DMS53 treated with DMSO at 0.1 percent for 48 hours (cell line): ENCODE results near the gene IGSF9B.

Experiments used
- DNase-seq: peaks from one replicate; lab custom pipeline; 2025; ENCODE audit not compliant: unreplicated experiment; lab: John Stamatoyannopoulos, UW

Gene IGSF9B

DNA sequence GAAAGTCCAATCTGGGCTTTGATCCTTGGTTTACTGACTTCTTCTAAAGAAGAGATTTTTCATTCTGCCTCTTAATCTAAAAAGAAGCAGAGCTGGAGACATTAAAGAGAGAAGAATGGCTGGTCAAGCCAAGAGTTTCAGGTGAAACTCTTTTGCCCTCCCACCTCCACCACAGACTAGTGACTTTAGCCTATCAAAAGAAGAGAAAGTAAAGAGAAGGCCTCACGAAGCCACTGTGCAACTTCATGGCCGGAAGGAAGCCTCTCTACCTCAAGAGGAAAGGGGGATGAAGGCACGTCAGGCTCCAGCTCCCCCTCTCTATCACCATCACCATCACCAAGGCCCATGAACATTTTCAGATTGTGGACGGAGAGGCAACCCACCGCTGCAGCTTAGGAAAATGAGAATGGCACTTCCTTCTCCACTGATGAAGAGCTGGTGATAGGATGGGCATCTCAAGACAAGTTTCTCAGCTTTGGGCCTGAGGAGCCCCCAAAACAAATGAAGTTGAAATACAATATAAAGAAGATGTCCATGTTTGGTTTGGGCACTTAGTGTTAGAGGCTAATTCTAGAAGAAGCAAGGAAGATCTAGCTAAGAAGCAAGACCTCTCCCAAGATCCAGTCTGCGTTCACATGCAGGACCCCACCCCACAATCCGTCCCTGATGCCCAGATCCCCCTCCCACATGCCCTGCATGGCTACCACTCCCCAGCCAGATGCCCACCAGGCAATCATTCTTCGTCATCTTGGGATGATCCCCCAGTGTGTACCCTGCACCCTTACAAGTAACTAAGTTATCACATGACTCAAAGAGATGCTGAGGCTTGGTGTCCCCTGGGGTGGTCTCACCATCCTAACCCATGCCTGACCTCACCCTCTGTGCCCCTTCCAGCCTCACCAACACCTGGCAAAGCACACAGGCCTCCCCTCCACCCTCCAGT is 52.6 kb downstream of the IGSF9B start:
- no peak for DNase-seq

DNA sequence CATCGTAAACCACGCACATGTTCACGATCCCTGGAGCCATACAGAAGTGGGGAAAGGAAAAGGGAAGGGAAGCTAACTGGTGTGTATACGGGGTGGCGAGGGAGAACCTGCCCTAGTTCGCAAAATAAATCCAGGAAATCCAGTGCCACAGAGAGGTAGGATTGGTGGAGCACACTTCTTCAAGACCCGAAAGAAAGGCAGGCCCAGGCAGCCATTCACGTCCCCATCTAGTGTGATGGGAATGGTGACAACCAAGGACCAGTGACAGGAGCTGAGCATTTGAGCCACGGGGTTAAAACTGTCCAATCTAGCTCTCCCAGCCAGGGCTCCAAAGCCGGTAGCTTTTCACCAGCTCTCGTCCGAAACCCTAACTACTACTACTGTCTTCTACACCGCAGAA is 53.7 kb downstream of the IGSF9B start:
- DNase-seq: no peak

DNA sequence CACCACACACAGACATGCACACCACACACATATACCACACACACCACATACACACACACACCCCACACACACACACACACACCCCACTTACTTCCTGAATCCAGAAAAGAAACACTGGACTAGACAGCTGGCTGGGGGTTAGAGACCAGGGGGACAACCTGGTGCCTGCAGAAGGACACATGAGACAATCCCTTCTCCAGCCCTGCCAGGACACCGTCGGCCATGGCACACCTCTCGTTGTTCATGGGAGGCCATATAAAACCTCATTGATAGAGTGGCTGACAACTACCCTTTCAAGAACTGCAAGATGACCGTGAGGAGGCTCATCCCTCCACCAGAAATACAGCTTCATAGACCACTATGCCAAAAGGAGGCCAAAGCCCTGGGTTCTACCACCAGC is 54.3 kb downstream of the IGSF9B start:
- DNase-seq: no peak

DNA sequence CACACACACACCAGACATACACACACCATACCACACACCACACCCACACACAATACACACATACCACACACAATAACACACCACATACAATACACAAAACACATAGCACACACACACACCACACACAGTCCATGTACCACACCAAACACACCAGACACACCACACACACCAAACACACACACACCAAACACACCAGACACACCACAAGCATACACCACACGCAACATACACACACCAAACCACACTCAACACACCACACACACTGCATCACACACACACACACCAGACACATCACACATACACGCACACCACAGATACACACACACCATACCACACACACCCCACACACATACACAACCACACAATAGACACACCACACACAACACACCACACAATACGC is 54.8 kb downstream of the IGSF9B start:
- no peak for DNase-seq

DNA sequence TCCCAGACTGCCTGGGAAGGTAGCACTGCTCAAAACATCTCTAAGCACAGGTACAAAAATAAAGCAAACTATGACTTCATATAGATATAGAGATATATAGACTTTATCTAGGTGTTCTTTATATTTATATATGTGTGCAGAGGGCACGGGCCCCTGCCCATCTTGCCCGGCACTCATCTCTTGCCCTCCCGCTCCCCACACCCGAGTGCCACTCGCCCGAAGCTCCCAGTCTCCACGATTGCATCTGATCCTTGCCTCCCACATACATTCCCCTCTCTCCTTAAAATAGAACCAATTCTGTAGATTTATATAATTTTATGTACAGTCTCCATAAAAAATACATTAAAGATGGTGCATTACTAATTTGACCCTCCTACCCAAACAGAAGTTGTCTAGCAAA is 55.5 kb downstream of the IGSF9B start:
- no peak for DNase-seq

DNA sequence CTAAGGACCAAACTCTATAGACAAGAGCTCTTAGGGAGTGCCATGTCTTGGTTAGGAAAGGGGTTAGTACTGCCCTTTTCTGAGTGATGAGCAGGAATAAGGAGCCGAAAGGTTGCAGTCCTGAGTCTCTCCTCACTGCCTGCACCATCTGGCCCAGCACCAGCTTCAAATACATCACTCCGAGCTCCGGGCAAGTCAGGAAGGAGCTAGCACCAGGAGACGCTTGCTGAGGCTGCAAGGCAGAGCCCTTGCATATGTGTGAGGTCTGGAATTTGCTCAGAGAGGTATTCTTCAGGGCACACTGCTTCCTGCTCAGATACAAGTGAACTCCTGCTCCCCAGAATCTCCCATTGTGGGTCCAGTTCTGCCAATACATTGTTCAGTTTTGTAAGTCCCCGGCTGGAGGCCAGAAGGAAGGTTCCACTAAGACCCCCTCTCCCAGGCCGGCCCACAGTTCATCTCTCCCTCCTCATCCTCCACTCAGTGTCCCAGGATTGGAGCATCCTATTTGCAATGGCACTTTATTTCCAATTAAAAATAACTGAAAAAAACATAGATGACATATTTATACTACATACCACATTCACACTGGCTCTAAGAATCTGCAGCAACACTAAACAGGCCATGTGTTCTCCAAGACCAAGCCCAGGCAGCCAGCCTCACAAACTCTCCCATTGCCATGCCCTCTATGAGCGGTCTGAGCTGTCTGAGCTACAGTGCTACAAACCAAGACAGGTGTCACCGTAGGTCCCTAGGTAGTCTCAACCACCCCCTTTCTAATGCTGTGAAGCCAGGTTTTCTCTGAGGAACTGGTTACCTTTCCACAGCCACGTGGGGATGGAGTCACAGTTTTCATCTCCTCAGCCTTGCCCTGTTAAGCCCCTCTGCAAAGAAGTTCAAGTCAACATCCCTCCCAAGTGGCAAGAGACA is 56.3 kb downstream of the IGSF9B start:
- DNase-seq: no peak

DNA sequence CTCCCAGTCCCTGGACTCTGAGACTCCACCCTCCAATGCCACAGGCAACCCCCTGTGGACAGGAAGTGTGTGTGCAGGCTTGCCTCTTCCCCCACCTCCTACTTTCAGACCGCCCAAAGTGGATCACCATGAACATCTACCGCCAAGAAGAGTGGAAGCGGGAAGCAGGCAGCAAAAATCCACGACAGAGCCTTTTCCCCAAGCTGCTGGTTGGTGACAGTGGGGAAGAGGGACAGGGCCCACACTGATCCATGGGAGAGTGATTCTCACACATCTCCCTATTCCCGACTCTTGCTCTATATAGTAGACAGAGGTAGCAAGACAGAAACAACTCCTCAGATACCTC is 58.0 kb downstream of the IGSF9B start:
- DNase-seq: no peak

DNA sequence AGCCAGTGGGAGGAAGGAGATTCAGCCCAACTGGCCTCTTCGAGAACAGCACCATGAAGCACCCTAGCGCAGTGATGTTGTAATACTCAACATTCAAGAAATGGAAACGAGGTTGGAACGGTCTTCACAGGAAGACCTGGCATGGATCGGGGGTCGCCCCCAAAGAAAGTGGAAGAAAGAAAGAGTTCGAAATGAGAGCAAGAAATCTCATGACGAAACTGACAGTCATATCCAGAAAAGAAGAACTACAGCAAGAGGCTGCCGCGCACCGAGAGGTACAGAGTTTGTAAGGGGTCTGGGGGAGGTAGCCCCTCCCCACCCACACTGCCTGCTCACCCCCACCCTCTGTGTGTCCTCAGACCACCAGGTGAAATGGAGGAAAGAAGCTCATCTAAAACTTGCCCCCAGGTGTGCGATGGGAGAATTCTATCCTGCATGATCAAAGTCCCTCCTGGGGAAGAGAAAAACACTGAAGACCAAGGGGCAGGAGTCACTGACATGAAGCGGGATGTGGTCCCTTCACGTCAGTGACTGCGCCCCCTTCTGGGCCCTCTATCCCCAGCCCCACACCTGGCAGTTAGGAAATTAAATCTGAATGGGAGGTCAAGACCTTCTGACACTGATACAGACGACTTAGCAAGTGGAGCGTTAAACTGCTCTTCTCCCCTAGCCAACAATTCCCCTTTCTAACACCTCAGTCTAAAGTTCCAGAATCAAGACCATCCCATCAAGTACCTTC is 58.6 kb downstream of the IGSF9B start:
- DNase-seq: no peak

DNA sequence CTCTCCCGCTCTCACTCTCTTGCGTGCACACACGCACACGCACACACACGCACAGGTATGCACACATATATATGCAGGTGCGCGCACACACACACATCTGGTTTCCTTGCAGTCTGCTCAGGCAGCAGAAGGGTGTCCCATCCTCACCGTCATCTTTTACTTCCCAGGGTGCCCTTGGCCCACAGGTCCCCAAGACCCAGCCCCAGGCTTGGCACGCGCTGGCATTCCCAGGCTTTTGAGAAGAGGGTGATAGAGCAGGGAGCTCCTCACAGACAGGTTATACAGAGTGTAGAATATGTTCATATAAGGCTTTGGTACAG is 59.5 kb downstream of the IGSF9B start:
- no peak for DNase-seq

DNA sequence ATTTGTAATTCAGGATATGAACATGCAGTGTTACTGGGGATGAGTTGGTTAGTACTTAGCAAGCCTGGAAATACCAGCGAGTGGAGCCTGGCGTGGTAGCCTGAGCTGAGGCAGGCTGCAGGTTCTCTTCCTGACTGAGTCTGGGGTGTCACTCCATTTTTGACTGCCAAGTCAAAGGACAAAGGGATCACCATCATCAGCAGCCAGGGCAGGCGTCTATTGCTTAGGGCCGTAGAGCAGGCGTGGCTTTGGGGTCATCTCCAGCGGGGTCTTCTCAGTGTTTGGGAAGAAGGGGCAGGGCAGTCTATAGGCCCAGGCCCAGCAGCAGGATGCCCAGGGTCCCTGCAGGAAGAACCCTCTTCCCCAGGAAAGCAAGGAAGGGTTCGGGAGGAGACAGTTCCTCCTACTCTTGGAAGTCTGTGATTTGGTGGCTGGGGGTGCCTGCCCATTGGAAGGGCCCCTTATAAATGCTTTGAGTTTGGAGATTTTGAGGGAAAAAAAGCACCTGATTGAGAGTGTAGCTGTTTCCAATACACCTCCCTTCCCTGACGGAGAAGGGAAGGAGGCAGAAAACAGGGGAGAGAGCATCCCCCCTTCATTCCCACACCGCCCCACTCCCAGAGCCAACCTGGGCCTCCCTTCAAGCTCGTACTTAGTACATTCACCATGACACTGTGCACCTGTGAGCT is 60.0 kb downstream of the IGSF9B start:
- DNase-seq: no peak

DNA sequence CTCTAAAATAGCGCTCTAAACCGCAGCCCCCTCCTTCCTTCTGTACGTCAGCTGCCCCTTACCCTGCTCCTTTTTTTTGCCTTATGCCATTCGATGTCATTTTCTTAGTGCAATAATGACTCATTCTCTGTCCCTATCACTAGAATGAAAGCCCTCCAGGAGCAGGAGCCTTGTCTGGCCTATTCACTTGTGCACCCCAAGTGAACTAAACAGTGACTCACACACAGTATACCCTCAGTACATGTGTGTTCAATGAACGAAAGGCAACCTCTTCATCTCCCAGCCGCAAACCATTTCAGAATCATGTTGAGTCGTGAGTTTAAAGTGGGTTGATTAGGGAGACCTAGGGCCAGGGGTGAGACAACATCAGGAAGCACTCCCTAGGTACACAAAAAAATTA is 60.7 kb downstream of the IGSF9B start:
- DNase-seq: no peak

DNA sequence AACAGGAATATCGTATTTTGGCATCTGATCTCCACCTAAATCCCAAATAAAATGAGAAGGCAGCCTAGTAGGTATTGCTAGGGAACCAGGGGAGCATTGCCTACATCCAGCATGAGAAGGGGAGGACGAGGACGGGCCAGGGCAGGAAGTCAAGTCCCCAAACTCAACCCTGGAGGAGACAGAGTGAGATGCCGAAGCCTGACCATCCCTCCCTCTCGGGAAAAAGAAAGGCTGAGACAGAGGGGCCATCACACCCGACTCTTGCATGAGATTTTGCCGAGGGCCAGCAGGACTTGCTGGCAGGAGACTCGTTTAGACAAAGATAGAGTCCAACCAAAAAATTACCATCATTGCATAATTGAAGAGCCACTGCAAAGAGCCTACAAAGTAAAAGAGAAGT is 61.2 kb downstream of the IGSF9B start:
- DNase-seq: no peak

DNA sequence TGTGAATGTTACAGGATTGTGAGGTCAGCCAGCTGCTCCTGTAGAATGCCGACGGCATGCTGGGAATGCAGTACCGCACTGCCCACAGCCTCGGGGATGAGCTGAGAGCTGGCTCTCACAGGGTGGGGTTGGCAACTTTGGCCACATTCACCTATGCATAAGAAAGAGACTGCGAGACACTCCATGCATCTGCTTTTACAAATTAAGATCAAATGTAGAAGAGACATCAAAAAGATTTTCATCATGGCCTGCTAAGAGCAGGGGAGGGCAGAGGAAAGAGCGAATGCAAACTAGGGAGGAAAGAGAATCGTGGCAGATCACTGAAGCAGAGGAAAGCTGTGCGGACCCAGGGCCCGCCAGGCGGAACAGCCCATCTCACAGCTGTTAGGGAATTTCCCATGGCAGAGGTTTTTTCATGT is 61.7 kb downstream of the IGSF9B start:
- DNase-seq: no peak

DNA sequence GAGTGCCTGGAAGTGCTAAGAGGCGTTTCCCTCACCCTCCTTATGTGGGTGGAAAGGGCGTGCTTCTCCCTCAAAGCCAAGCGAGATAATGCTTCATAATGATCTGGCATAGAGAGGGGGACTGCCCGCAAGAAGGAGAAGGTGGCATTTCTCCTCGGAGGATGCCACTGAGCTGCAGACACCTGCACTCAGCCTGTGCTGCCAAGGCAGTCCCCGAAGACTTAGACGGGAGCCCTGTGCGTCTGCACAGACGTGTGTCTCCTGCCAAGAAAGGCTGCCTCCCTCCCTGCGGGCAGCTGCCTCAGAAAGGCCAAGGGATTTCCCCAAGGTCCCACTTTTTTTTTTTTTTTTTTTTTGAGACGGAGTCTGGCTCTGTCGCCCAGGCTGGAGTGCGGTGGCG is 63.4 kb downstream of the IGSF9B start:
- no peak for DNase-seq

DNA sequence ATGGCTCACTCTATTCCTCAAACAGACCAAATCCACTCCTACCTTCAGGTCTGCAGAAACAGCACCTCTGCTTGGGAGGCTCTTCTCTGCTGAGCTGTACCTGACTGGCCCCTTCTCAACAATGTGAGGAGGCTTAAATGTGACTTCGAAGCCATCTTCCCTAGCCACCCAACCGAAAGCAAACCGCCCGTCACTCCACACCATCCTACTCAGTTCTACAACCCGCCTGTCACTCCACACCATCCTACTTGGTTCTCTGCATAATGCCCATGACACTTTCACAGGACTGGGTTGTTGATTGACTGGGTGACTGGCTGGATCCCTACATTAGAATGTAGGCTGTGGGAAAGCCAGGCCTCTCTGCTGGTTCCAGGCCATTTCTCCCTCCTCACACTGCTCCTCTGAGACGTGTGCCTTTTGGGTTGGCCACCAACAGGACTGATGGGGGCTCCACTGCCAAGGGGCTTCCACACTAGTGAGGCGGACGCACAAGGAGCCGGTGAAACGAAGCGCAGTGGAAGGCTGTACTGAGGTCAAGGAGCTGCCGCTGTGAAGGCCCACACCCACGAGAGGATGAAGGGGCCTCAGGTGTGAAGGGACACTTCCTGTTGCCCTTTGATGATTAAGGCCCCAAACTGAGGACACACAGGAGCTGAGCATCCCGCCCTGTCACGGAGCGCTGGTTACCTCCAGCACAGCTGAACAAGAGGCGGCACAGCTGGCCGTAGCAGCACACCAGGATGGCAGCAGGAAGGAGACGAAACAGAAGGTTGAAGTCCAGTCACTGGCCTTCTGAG is 64.0 kb downstream of the IGSF9B start:
- DNase-seq: no peak

DNA sequence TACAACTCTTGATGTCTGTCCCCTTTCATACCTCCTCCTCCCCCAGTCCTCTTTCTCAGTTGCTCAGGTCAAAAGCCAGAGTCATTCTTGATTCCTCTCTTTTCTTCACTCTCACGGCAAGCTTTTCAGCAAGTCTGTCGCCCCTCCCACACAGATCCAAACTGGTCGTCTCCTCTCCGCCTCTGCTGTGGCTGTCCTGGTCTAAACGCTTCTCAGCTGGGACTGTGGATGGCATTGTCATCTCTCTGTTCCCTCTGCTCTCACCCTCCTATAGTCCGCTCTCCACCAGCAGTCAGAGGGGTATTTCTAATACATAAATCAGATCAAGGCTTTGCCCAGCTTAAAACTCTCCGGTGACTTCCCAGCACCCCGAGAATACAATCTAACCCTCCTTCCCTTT is 64.6 kb downstream of the IGSF9B start:
- no peak for DNase-seq

DNA sequence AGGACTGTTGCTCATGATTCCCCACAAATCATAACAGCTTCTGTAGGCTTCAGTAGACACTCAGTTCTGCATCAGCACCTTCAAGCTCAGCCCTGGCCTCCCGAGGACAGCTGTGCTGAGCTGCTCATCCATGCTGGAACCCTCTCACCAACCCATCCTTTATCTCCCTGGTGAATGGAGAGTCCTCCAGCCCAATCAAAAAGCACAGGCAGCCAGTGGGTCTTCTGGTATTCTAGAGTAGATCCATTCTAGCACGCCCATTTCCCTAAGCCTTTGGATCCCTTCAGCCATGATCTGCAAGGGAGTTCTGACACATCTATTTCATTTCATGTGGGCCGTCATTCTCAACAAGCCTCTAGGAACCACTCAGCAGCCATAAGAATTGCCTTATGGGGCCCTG is 66.9 kb downstream of the IGSF9B start:
- DNase-seq: no peak

DNA sequence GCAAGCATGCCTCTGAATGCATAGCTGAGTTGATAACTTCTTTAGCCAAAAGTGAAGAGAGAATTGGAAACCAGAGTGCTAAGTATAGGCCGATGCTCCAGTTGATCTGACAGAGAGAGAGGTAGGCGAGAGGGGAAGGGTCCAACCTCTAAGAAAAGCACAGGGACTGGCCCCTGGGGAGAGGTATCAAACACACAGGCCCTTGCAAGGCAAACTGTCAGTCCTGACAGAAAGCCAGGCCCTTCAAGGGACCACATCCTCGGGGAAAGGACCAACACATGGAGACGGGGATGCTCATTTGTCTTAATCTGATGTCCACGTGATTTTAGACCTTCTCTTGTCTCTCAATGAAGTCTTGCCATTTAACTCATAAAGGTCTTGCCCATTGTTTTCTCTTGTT is 67.6 kb downstream of the IGSF9B start:
- no peak for DNase-seq

DNA sequence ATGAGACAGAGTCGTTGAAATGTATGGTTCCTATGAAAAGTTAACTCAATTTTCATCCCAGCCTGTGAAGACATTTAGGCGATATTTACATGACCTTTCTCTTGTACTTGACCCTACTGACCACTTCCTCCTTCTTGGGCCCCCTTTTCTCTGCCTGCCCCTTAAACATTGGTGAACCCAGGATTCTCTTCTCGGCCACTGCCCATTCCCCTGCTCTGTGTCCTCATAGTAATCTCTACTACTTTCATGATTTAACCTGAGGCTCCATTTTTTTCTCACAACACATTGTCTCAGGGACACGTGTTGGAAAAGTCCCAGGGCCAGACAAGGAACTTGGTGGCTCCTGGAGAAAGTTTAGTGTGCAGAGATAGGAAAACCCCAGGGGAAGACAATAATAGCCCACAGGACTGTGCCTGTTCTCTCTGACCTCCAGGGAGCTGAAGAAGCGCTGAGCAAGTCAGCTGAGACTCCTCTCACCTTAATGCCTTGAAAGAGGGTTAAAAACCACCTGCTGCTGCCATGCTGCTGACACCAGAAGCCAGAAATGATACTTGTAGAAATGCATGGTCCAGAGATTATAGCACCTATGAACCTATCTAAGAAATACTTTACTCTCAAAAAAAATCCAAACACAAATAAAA is 69.0 kb downstream of the IGSF9B start:
- DNase-seq: no peak

DNA sequence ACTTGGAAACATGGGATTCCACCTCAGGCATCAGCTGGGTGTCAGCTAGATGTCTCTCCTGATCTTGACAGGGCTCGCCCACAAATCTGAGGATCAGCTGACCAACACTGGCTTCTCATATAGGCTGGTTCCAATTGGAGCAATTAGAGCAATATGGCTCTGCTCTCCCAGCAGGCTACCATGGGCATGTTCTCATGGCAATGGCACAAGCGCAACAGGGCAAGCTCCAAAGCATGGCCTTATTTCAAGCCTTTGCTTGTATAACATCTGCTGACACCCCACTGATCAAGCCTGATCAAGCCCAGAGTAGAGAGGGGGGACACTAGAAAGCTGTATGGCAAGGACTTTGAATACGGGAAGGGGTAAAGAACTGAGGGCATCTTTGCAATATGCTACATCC is 70.7 kb downstream of the IGSF9B start:
- DNase-seq: no peak
